Esophagus squamous epithelium (tissue), 5 donors: ENCODE results near the gene SPNS2. TPM values are rescaled to one million over a fixed set of nuclear protein-coding genes. Genes with fewer than 3 reads are reported as not detected.

Experiments
- DNase-seq: peaks from one replicate; lab custom pipeline; 2025; lab: John Stamatoyannopoulos, UW
- H3K27ac ChIP-seq, 4 donors: fragments of 200-600 bp; sonication (generic); one replicate each; pipeline ENCODE4 v1.5.1; 2016 to 2019; ENCODE audit warnings: mild to moderate bottlenecking in 1 of 4
- H3K27me3 ChIP-seq, 4 donors: fragments of 200-600 bp; sonication (generic); 1 replicate in 3 of 4; 2 replicates in 1 of 4; pipeline versions ENCODE4 v1.5.1 to v1.6.0; 2017 to 2021; ENCODE audit warnings: antibody characterized with exemption in 1 of 4
- H3K36me3 ChIP-seq, 3 donors: fragments of 200-600 bp; sonication (generic); one replicate each; pipeline ENCODE4 v1.5.1; 2016 to 2019
- H3K4me1 ChIP-seq, 3 donors: fragments of 200-600 bp; sonication (generic); one replicate each; pipeline ENCODE4 v1.5.1; 2017 to 2019
- H3K4me3 ChIP-seq, 4 donors: fragments of 200-600 bp; sonication (generic); 1 replicate in 3 of 4; 2 replicates in 1 of 4; pipeline ENCODE4 v1.5.1; 2016 to 2019; ENCODE audit warnings: mild to moderate bottlenecking in 2 of 4, moderate library complexity in 1 of 4
- H3K9me3 ChIP-seq, 3 donors: fragments of 200-600 bp; sonication (generic); one replicate each; pipeline ENCODE4 v1.5.1; 2016 to 2019
- POLR2A ChIP-seq, 4 donors: fragments of 450-650 bp; IDR thresholded peaks; one replicate each; pipeline ENCODE4 v1.6.1; 2017; ENCODE audit warnings: antibody characterized with exemption in 4 of 4, mild to moderate bottlenecking in 4 of 4, moderate library complexity in 3 of 4
- WGBS, 2 donors: methylation state at CpG; one replicate each; pipeline ENCODE4 v1.1.5; 2018; 5-methylcytosine and 5-hydroxymethylcytosine counted together
- intact Hi-C: fragments of 100-400 bp; cut with DNase I; formaldehyde crosslinking; loops from one replicate; pipeline ENCODE4 v1.15.0; 2022
- total RNA-seq, 4 donors: library from RNA; depleted of rRNA; stranded (reverse); fragments of >200 nt; gene quantifications; one replicate each; pipeline ENCODE4 v1.1.0, GENCODE V29; 2016
- TF ChIP-seq, protein P1 (sequence below), 6 experiments: fragments of 450-650 bp in 4 of 6; fragments of 200-600 bp in 2 of 6; sonication (generic) in 2 of 6; IDR thresholded peaks; one replicate each; pipeline ENCODE4 v1.5.1; 2016 to 2019; ENCODE audit warnings: antibody characterized with exemption in 6 of 6, mild to moderate bottlenecking in 4 of 6, moderate library complexity in 4 of 6
- donor health status: DM: yes; HTN: yes; CAD: no.

Gene SPNS2
- total RNA-seq, 4 donors from 2014 or later, result 36.8 to 66.6 (median 47.6) TPM

DNA sequence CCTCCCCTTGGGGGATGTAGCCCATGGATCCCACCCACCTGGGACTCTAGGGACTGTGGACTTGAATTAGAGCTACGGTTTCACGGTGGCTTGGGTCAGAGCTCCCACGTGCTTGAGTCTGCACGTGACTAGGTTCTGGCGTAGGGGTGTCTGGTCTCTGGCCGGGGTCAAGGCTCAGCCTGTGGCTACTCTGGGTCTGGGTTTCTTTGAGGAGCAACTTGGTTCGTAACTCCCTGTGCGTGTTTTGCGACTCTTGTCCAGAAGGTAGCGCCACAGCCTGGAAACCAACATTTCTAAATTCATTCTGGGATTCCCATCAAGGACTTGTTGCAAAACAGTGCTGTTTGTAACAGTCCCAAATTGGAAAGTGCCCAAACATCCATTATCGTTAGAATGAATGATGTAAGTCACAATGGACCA, 62.2 kb downstream of the SPNS2 start:
- intact Hi-C loops, result no loop called here
- Histone ChIP-seq H3K27me3 (no peaks in the 10 kb centered on the region), H3K4me3 (peak overlapping the region in 3 of 4 donors; percentile 34 to 53 (median 46)), H3K9me3 (no peaks in the 10 kb centered on the region), H3K27ac (peak overlapping the region in 3 of 4 donors; percentile 80 to 88 (median 83)), H3K4me1 (peaks cover 0 to 63% (median 23%) of the 10 kb centered on the region in 3 donors), H3K36me3 (peaks cover 0 to 10% (median 0%) of the 10 kb centered on the region in 3 donors)
- TF ChIP-seq, protein P1, sequence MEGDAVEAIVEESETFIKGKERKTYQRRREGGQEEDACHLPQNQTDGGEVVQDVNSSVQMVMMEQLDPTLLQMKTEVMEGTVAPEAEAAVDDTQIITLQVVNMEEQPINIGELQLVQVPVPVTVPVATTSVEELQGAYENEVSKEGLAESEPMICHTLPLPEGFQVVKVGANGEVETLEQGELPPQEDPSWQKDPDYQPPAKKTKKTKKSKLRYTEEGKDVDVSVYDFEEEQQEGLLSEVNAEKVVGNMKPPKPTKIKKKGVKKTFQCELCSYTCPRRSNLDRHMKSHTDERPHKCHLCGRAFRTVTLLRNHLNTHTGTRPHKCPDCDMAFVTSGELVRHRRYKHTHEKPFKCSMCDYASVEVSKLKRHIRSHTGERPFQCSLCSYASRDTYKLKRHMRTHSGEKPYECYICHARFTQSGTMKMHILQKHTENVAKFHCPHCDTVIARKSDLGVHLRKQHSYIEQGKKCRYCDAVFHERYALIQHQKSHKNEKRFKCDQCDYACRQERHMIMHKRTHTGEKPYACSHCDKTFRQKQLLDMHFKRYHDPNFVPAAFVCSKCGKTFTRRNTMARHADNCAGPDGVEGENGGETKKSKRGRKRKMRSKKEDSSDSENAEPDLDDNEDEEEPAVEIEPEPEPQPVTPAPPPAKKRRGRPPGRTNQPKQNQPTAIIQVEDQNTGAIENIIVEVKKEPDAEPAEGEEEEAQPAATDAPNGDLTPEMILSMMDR (IDR thresholded peaks at IDR 0.05), result no peak
- TF ChIP-seq POLR2A (IDR thresholded peaks at IDR 0.05), result no peak
- no peak for DNase-seq
- WGBS, 2 donors, result 51 to 81% methylated on average over 3 to 9 of the region's 11 CpGs

DNA sequence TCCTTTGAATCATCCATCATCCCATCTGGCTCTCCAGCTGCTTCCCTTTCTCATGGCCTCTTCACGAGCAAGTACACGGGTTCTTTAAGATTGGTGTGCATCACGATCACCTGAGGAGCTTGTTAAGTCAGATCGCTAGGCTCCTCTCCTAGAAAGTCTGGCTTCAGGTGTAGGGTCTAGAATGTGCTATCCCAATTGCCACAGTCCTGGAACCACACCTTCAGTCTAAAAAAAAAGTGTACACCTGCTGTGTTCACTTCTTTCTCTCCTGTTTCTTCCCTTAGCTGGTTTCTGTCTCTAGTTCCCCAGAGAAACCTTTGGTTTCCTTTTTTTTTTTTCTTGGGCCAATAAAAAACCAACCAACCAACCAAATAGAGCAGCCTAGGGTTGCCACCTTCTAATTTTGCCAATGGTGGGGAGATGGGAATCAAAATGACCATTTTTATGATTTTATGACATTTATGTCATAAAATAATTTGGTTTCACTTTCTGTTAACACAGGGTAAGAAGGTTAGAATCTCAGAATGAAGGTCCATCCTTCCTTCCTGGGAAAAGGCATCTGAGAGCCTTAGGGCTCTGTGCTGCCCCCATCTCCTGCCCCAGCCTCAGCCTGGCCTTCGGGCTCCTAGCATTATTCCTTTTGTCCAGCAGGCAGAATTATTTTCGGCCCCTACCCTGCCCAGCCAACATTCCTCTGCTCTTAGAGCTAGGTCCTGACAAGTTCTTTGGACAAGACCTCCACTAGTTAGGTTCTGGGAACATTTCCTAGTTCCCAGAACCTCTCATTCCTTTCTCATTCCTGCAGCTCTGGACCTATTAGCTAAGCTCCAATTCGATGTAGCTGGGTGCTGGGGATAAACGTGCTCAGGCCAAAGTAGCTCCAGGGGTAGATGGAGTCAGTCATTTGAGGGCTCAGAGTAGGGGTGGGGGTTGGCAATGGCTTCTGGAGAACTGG, 63.6 kb downstream of the SPNS2 start:
- DNase-seq, result no peak
- TF ChIP-seq POLR2A (IDR thresholded peaks at IDR 0.05), result no peak
- TF ChIP-seq, protein P1 (IDR thresholded peaks at IDR 0.05), result no peak
- Histone ChIP-seq H3K4me1 (peaks cover 0 to 61% (median 24%) of the 10 kb centered on the region in 3 donors), H3K9me3 (no peaks in the 10 kb centered on the region), H3K36me3 (peaks cover 0 to 10% (median 0%) of the 10 kb centered on the region in 3 donors), H3K27me3 (no peaks in the 10 kb centered on the region), H3K4me3 (no peak overlapping the region), H3K27ac (peak overlapping the region in 3 of 4 donors; percentile 41 to 53 (median 41))
- WGBS, 2 donors, result 53 to 61% methylated on average over 8 of the region's 8 CpGs
- intact Hi-C loops, result no loop called here

DNA sequence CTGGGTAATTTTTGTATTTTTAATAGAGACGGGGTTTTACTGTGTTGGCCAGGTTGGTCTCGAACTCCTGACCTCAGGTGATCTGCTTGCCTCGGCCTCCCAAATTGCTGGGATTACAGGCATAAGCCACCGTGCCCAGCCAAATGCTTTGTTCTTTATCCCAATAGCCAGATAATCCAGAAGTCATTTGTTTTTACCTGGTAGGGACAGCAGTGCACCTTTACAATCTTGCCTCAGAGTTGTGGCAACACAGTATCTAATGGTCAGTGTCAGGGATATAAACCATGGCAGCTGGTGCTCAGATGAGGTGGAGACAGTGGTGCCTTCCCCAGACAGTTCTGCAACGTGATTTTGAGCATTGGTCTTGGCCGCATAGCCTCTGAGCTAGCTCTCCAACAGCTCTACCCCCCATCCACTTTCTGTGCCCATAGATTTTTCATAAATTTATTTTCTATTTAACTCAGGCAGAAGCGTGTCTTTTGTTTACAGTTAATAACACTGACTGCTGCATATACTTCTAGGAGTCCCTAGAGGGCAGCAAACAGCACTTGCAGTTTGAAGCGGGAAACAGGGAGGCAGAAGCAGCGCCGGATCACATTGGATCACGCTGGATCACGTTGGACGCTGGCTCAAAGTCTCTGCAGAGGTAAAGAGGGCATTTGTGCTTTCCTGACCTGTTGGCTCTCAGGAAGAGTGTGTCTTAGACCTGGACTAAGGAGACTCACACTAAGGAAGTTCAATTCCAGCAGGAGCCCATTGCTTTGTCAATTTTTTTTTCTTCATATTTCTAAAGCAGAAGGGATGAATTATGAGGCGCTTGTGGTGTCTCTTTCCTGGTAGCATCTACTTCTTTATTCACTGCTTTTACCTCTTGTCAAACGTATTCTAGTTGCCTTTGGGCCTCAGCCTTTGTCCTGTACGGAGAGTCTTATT, 66.8 kb downstream of the SPNS2 start:
- intact Hi-C loops, result loop anchor here (5.0 kb wide), 1 partner anchor 57 kb away; no protein-coding TSS in a partner anchor
- no peaks in the 10 kb centered on the region for H3K9me3 ChIP-seq
- no peak overlapping the region for H3K27ac ChIP-seq
- no peaks in the 10 kb centered on the region for H3K36me3 ChIP-seq
- no peak overlapping the region for H3K4me3 ChIP-seq
- TF ChIP-seq, protein P1 (IDR thresholded peaks at IDR 0.05), result peak; percentile 63 to 81 (median 76)
- TF ChIP-seq POLR2A (IDR thresholded peaks at IDR 0.05), result no peak
- DNase-seq, result no peak
- WGBS, 2 donors, result 27 to 36% methylated on average over 14 to 16 of the region's 16 CpGs
- H3K4me1 ChIP-seq, result peaks cover 0 to 37% (median 15%) of the 10 kb centered on the region in 3 donors
- no peaks in the 10 kb centered on the region for H3K27me3 ChIP-seq

DNA sequence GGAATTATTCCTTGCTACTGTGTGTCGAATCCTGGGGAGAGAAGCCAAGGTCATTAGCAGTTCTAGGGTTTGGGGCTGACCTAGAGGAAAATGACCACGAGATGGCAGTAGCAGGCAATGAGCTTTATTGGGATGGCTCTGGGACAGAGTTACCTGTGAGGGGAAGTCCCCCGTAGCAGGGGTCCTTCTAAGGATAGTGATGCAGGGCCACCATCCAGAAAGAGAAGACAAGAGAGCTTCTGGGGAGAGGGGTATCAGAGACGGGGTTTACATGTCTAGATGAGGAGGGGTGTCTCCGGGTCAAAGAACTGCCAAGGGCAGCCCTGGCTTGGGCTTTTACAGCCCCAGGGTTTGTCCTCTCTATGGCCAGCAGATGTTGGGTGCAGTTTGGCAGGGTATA, 68.1 kb downstream of the SPNS2 start:
- Histone ChIP-seq H3K9me3 (no peaks in the 10 kb centered on the region), H3K27ac (no peak overlapping the region), H3K27me3 (no peaks in the 10 kb centered on the region), H3K4me1 (peaks cover 0 to 24% (median 9%) of the 10 kb centered on the region in 3 donors), H3K36me3 (no peaks in the 10 kb centered on the region), H3K4me3 (no peak overlapping the region)
- DNase-seq, result no peak
- intact Hi-C loops, result loop anchor here (5.0 kb wide), 1 partner anchor 56 kb away; no protein-coding TSS in a partner anchor
- WGBS, 2 donors, result 10 to 43% methylated on average over 2 to 5 of the region's 5 CpGs
- TF ChIP-seq, protein P1 (IDR thresholded peaks at IDR 0.05), result peak; percentile 45 to 83 (median 68)
- no peak for TF ChIP-seq POLR2A (IDR thresholded peaks at IDR 0.05)
